GM12872 (cell line): Measurements from ENCODE around the gene OPCML.

Source experiments
- TF ChIP-seq, protein P1 (sequence below): IDR thresholded peaks from 3 replicates; pipeline ENCODE4 v1.5.1; 2011; ENCODE audit warnings: low read depth, mild to moderate bottlenecking, low read length, moderate library complexity; ENCODE audit not compliant: insufficient read depth

The OPCML gene

DNA sequence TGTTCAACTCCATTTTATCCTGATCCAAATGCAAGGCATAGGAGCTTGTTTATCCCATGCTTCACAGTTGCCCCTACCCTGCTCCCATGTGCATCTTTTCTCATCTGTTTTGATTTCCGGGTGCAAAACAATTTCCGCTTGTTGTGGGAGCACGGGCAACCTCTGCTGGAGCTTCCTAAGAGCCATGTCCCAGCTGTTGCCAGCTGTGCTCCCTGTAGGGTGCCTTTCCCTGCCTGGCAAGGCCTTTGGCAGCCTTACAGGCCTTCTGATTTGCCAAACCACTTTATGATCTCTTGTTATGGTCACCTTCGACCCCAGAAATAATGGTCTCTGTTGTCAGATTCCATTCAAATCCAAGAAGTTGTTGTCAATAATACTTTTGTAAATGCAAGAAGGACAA is 1038.5 kb downstream of the OPCML start:
- TF ChIP-seq, protein P1, sequence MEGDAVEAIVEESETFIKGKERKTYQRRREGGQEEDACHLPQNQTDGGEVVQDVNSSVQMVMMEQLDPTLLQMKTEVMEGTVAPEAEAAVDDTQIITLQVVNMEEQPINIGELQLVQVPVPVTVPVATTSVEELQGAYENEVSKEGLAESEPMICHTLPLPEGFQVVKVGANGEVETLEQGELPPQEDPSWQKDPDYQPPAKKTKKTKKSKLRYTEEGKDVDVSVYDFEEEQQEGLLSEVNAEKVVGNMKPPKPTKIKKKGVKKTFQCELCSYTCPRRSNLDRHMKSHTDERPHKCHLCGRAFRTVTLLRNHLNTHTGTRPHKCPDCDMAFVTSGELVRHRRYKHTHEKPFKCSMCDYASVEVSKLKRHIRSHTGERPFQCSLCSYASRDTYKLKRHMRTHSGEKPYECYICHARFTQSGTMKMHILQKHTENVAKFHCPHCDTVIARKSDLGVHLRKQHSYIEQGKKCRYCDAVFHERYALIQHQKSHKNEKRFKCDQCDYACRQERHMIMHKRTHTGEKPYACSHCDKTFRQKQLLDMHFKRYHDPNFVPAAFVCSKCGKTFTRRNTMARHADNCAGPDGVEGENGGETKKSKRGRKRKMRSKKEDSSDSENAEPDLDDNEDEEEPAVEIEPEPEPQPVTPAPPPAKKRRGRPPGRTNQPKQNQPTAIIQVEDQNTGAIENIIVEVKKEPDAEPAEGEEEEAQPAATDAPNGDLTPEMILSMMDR = no peak

DNA sequence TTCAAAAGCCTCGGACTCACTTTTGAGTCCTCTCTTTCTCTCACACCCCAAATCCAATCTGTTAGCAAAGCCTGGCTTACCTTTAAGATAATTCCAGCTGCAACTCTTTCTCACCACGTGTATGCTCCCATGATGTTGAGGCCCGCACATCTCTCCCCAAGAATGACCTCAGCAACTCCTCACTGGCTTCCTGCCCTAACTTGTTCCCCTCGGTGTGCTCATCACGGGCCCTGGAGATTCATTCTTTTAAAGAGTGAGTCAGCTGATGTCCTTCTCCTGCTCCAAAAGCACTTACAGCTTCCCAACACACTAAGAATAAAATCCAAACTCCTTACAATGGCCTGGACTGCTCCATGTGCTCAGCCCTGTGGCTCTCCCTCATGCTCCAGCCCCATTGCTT is 1041.3 kb downstream of the OPCML start:
- TF ChIP-seq, protein P1 = no peak

DNA sequence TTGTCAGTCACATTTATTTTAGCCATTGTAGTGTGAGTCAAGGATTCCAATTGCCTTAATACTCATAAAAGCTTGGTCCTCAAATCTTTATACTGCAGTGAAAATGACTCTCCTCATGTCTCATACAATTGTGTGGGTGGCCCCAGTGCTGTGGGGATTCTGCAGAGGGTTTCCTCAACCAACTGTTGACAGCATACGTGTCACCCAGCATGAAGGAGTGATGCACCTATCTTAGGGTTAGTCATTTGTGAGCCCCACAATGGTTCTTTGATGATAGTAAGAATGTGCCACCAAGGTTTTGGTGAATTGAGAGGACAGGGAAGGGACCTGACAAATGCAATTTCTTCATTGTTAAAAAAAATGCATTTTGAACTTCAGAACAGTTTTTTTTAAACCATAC is 1046.2 kb downstream of the OPCML start:
- TF ChIP-seq, protein P1 = no peak

DNA sequence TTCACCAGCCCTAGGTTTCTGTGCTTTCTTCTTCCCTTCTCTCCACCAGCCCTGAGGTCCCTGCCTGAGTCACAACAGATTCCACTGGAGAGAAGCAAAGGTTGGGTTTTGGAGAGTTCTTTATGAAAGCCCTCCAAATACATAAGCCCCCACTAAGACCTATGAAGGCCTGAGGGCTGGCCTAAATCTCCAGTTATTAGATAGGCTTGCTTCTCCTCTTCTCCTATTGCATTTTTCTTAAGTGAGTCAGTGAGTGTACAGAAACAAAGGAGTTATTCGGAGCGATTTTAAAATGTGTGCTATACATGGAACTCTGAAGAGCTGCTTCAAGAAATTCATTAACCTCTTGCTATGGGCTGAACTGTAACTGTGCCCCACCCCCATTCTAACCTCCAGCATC is 1057.3 kb downstream of the OPCML start:
- TF ChIP-seq, protein P1 = no peak

DNA sequence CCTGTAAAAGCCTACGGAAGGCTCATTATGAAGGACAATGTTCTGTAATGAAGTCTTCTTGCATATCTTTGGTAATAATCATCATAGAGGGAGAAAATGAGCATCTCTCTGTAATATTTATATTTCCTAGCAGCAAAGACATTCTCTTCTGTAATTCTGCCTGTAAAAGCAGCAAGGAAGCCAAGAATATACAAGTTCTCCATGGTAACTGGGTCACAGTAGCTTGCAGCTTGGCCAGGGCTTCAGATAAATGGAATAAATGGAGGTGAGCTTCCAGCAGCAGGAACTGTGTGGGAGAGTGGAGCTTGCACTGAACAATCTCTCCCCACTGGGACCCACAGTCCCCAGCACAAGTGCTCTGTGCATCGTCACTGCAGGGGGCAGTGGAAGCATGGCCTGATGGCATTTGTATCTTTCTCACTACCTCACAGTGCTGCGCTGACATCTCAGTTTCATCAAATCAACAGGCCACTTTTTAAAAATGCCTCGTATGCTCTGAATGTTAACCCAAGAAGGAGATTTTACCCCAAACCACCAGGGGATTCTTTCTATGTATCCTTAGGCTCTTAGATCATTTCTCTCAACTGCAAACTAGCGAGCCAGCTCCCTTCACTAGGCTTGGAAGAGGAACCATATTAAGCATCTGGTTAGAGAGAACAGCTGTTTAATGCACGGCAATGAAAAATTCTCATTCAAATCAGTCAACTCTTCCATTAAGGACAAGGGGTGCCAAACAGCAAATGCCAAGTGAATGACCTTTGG is 1059.7 kb downstream of the OPCML start:
- TF ChIP-seq, protein P1 = no peak

DNA sequence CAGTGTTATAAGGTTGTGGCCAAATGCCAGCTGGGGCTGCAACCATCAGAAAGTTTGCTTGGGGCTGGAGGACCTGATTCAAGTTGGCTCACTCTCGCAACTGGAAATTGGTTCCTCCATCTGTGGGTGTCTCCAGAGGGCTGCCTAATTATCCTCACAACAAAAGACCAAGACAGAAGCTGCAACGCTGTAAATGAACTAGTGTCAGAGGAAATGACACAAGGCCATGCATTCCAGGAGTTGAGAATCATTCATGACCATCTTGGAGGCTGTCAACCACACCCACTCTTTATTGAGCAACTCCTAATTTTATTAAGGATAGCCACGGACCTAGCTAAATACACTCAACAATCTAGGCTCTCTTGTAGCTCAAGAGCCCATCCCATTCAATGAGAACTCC is 1060.8 kb downstream of the OPCML start:
- TF ChIP-seq, protein P1 = no peak

DNA sequence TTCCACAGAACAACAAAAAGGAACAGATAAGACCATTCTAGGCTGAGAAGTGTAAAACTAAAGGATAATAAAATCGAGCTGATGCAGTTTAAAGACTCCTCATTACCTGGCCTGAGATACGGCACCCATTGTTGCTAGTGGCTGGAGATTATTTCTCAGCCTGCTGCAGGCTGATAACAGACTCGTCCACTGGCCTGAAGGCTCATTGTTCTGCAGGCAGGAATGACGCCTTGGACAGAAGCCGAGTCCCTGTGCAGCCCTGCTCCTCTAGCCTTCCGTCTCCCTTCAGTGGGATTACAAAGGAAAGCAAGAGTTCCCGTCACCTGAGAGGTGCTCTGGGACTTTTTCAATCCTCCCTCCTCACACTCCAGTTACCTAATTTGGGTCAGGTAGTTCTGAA is 1065.3 kb downstream of the OPCML start:
- TF ChIP-seq, protein P1 = no peak

DNA sequence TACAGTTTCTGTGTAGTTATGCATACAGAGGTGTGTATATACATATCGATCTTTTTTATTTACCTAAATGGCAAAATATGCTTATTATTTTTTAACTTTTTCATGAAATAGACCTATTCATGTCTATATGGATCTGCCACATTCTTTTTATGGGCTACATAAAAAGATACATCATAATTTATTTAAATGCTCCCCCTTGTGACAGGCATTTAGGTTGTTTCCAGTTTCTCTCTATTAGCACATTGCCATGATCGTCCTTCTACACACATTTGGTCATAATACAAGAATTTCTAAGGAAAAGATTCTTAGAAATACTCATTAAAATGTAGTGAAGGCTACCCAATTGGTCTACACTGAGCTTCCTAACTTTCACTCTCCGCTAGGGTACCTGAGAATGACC is 1067.4 kb downstream of the OPCML start:
- TF ChIP-seq, protein P1 = no peak
